HG02981 (cell line): ENCODE data around the gene MTERF4.
"Not testable (repeated sequence)": the region's sequence is repeated elsewhere in the genome, so short reads cannot be mapped to it uniquely, and the experiment has no call there.

Source experiments
- ATAC-seq: cut with Tn5 transposase; IDR thresholded peaks from one replicate; pipeline ENCODE4 v1.9.1; 2021; ENCODE audit warnings: mild to moderate bottlenecking, moderate library complexity; ENCODE audit not compliant: unreplicated experiment

Gene MTERF4

GRCh38 chr2:241112592-241112991, 10.5 kb upstream of the MTERF4 start:
- ATAC-seq, result no peak

GRCh38 chr2:241112046-241112445, 10.0 kb upstream of the MTERF4 start:
- no peak for ATAC-seq

GRCh38 chr2:241111440-241111805, 9.3 kb upstream of the MTERF4 start:
- ATAC-seq, result no peak

DNA sequence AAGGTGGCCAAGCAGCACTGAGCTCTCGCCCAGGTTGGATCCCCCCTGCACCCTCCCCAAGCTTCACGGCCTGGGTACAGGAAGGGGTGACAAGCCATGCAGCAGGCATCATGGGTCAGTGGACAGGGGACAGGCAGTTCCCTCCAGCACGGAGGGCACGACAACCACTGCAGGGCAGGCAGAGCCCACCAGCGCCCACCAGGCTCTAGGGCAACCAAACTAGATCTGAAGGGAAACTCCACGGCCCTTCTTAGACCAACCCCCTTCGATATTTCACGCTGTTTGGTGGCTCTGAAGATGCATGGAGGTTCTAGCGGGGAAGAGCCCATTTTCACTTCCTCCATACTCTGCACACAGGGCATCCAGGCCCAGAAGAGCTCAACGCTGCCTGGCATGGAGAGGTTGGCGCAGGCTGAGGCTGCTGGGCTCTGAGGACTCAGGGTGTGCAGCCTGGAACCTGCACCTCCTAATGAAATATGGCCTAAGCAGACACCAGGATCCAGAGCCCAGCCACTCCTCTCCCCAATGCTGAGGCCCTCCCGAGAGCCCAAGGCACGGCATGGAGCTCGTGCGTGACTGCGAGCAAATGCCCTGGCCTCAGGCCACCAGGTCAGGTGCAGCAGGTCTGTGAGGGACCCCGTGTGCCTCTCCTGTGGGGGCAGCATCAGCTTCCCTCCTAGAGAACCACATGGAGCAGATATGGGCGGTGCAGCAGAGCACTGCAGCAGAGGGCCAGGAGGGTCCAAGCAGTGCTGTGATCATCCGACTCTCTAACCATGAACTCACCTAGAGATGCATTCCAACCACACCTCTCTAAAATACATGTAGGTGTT, 8.7 kb upstream of the MTERF4 start:
- no peak for ATAC-seq

GRCh38 chr2:241110089-241110606, 8.1 kb upstream of the MTERF4 start:
- no peak for ATAC-seq

- no peak for ATAC-seq
These were observed 7.4 kb upstream of the MTERF4 start for GRCh38 chr2:241109210-241110088.

GRCh38 chr2:241108271-241109209, 6.5 kb upstream of the MTERF4 start:
- no peak for ATAC-seq

GRCh38 chr2:241107031-241107783, 5.1 kb upstream of the MTERF4 start:
- no peak for ATAC-seq

DNA sequence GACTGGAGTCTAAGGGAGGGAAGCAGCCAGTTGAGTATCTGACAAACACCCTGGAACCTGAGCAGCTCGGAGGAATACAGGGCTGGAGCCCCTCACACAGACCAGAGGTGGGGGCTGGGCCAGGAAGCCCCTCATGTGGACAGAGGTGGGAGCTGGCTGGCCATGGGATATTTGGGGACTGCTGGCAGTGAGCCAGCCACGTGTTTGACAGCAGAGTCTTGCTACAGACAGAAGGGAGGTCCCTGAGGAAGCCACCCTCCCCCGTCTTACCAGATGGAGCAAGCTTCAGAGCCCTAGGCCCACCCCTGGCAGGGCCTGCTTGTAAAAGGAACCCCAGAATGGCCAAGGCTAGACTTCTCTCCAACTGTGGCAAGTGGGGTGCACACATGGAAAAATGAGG, 3.6 kb upstream of the MTERF4 start:
- no peak for ATAC-seq

GRCh38 chr2:241104611-241105010, 2.5 kb upstream of the MTERF4 start:
- ATAC-seq, result not testable (repeated sequence)

DNA sequence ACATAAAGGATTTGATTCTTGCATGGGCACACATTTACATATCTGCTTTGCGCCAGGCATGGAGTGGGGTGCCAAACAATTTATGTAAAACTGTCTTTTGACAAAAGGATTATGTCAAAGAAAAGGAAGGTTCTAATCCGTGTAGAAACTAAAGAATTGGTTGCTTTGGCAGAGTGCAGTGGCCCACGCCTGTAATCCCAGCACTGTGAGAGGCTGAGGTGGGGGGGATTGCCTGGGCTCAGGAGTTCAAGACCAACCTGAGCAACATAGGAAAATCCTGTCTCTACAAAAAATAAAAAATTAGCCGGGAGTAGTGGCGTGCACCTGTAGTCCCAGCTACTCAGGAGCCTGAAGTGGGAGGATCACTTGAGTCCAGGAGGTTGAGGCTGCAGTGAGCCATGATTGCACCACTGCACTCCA, 1.1 kb upstream of the MTERF4 start:
- ATAC-seq, result no peak

- no peak for ATAC-seq
These were observed 2.8 kb downstream of the MTERF4 start for GRCh38 chr2:241099246-241099645.

GRCh38 chr2:241096979-241097378, 5.1 kb downstream of the MTERF4 start:
- no peak for ATAC-seq

DNA sequence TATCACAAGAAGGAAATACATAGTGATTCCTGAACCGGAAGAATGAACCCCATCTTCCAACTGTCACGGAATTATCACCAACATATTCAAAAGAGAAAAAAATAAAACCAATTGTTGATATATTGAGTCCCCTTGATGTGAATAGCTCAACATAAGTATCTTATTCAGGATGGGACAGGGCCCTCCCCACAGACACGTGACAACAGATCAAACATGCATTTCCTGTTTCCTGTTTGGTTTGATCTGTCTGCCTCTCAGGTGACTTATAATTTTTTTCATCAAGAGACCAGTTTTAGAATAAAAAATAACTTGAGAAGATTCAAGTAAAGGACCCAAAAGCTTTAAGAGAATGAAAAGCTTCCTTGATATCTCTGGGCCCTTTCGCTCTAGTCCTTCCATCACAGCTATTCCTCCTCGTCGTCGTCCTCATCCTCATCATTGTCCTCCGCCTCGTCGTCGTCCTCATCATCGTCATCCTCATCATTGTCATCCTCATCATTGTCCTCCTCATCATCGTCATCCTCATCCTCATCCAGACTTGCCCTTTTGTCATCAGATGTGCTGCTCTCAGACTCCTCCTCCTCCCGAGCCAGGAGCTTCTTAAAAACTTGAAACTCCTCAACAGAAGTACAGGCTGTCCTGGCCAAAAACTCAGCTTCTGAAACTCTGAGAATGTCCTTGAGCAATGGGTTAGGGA, 6.3 kb downstream of the MTERF4 start:
- no peak for ATAC-seq

GRCh38 chr2:241094924-241095420, 7.1 kb downstream of the MTERF4 start:
- no peak for ATAC-seq

GRCh38 chr2:241094172-241094571, 7.9 kb downstream of the MTERF4 start:
- no peak for ATAC-seq

GRCh38 chr2:241093133-241093781, 8.8 kb downstream of the MTERF4 start:
- not testable (repeated sequence) for ATAC-seq

DNA sequence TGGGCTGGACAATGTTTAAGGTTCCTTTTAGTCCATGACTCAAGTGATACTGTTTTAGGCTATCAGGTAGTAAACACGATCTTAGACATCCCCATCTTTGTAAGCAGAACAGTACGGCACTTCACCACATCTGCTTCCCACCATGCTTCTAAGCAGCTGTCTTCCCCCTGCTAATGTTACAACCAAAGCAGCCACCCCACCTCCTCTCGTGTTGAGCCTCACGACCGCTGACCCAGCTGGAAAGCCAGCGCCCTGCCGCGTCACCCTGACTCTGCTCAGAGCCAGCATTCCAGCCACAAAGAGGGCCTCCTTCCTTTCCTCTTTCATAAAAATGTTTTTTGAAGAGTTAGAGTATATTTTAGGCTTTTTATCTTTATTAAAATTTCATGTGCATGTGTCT, 9.4 kb downstream of the MTERF4 start:
- ATAC-seq, result no peak
